ENCODE results near the gene ZGRF1.

Gene ZGRF1

GRCh38 chr4:112536123-112536522 is 100.6 kb downstream of the ZGRF1 start:
- Histone ChIP-seq H3K36me3 (ENCODE audit: control insufficient read depth, low read length) (peaks cover 5% of the 10 kb centered on the region; the same call in 1 of the 2 replicates), H3K9me2 (replicated peaks; ENCODE audit: control insufficient read depth, low read length) (no peaks in the 10 kb centered on the region), H3K27ac (ENCODE audit: low read depth, low read length) (no peak overlapping the region), H3K9me3 (ENCODE audit: control insufficient read depth, insufficient read depth, low read length) (no peaks in the 10 kb centered on the region), H4K20me1 (ENCODE audit: control insufficient read depth, insufficient read depth, low read depth, low read length) (no peaks in the 10 kb centered on the region), H3F3A (ENCODE audit: control insufficient read depth, insufficient read depth) (no peaks in the 10 kb centered on the region; the same call in 1 of the 2 replicates), H3K4me3 (ENCODE audit: low read length) (no peak overlapping the region), H3K27me3 (ENCODE audit: control insufficient read depth, low read length) (no peaks in the 10 kb centered on the region), H3K4me1 (ENCODE audit: control insufficient read depth, low read length) (no peaks in the 10 kb centered on the region), H3K4me2 (ENCODE audit: low read length) (no peak overlapping the region), H3K79me2 (ENCODE audit: control insufficient read depth, low read length) (no peaks in the 10 kb centered on the region)
- TF ChIP-seq EZH2phosphoT487 (IDR thresholded peaks at IDR 0.05; ENCODE audit: borderline replicate concordance, low read length) (no peak), CTCF (IDR thresholded peaks at IDR 0.05; ENCODE audit: low read depth, low read length, poor library complexity, severe bottlenecking) (no peak)

GRCh38 chr4:112532267-112532666 is 104.4 kb downstream of the ZGRF1 start:
- Histone ChIP-seq H3K36me3 (ENCODE audit: control insufficient read depth, low read length) (no peaks in the 10 kb centered on the region), H3K4me1 (ENCODE audit: control insufficient read depth, low read length) (no peaks in the 10 kb centered on the region), H3K4me3 (ENCODE audit: low read length) (no peak overlapping the region), H3K27me3 (ENCODE audit: control insufficient read depth, low read length) (no peaks in the 10 kb centered on the region), H3K27ac (ENCODE audit: low read depth, low read length) (no peak overlapping the region), H3K4me2 (ENCODE audit: low read length) (no peak overlapping the region), H3K79me2 (ENCODE audit: control insufficient read depth, low read length) (no peaks in the 10 kb centered on the region), H4K20me1 (ENCODE audit: control insufficient read depth, insufficient read depth, low read depth, low read length) (no peaks in the 10 kb centered on the region), H3K9me3 (ENCODE audit: control insufficient read depth, insufficient read depth, low read length) (no peaks in the 10 kb centered on the region), H3F3A (ENCODE audit: control insufficient read depth, insufficient read depth) (no peaks in the 10 kb centered on the region; the same call in 1 of the 2 replicates), H3K9me2 (replicated peaks; ENCODE audit: control insufficient read depth, low read length) (no peaks in the 10 kb centered on the region)
- TF ChIP-seq EZH2phosphoT487 (IDR thresholded peaks at IDR 0.05; ENCODE audit: borderline replicate concordance, low read length): no peak
- TF ChIP-seq CTCF (IDR thresholded peaks at IDR 0.05; ENCODE audit: low read depth, low read length, poor library complexity, severe bottlenecking): no peak

- Histone ChIP-seq H3K36me3 (ENCODE audit: control insufficient read depth, low read length) (no peaks in the 10 kb centered on the region), H3K4me2 (ENCODE audit: low read length) (no peak overlapping the region), H3K9me3 (ENCODE audit: control insufficient read depth, insufficient read depth, low read length) (no peaks in the 10 kb centered on the region), H3K27me3 (ENCODE audit: control insufficient read depth, low read length) (no peaks in the 10 kb centered on the region), H4K20me1 (ENCODE audit: control insufficient read depth, insufficient read depth, low read depth, low read length) (no peaks in the 10 kb centered on the region), H3K9me2 (replicated peaks; ENCODE audit: control insufficient read depth, low read length) (no peaks in the 10 kb centered on the region), H3K79me2 (ENCODE audit: control insufficient read depth, low read length) (no peaks in the 10 kb centered on the region), H3K27ac (ENCODE audit: low read depth, low read length) (no peak overlapping the region), H3F3A (ENCODE audit: control insufficient read depth, insufficient read depth) (no peaks in the 10 kb centered on the region; the same call in 1 of the 2 replicates), H3K4me1 (ENCODE audit: control insufficient read depth, low read length) (no peaks in the 10 kb centered on the region), H3K4me3 (ENCODE audit: low read length) (no peak overlapping the region)
- TF ChIP-seq CTCF (IDR thresholded peaks at IDR 0.05; ENCODE audit: low read depth, low read length, poor library complexity, severe bottlenecking) (no peak), EZH2phosphoT487 (IDR thresholded peaks at IDR 0.05; ENCODE audit: borderline replicate concordance, low read length) (no peak)
Measured at GRCh38 chr4:112531146-112531545, 105.6 kb downstream of the ZGRF1 start.
